GM19452 (cell line): ENCODE results near the gene SDK1.

Experiments used
- ATAC-seq: cut with Tn5 transposase; IDR thresholded peaks from one replicate; pipeline ENCODE4 v1.9.1; 2021; ENCODE audit not compliant: unreplicated experiment

SDK1 gene

GRCh38 chr7:4139656-4140625 is 838.9 kb downstream of the SDK1 start:
- ATAC-seq: no peak

- no peak for ATAC-seq
These were observed 839.9 kb downstream of the SDK1 start for GRCh38 chr7:4140933-4141332.

- no peak for ATAC-seq
These were observed 842.0 kb downstream of the SDK1 start for GRCh38 chr7:4143006-4143405.

GRCh38 chr7:4143511-4144171 is 842.6 kb downstream of the SDK1 start:
- no peak for ATAC-seq

GRCh38 chr7:4144172-4144701 is 843.2 kb downstream of the SDK1 start:
- no peak for ATAC-seq

GRCh38 chr7:4144811-4145510 is 843.9 kb downstream of the SDK1 start:
- no peak for ATAC-seq

- no peak for ATAC-seq
These were observed 844.5 kb downstream of the SDK1 start for GRCh38 chr7:4145576-4145975.

- ATAC-seq: no peak
These were observed 847.0 kb downstream of the SDK1 start for GRCh38 chr7:4147926-4148620.

- no peak for ATAC-seq
These were observed 848.2 kb downstream of the SDK1 start for GRCh38 chr7:4149236-4149635.

GRCh38 chr7:4149645-4150044 is 848.6 kb downstream of the SDK1 start:
- ATAC-seq: no peak

GRCh38 chr7:4150731-4151130 is 849.7 kb downstream of the SDK1 start:
- no peak for ATAC-seq

- no peak for ATAC-seq
These were observed 850.5 kb downstream of the SDK1 start for GRCh38 chr7:4151524-4151923.

- ATAC-seq: no peak
These were observed 851.0 kb downstream of the SDK1 start for GRCh38 chr7:4151926-4152549.

- no peak for ATAC-seq
These were observed 854.0 kb downstream of the SDK1 start for GRCh38 chr7:4154882-4155535.

- no peak for ATAC-seq
These were observed 855.1 kb downstream of the SDK1 start for GRCh38 chr7:4156190-4156589.

- ATAC-seq: no peak
These were observed 856.6 kb downstream of the SDK1 start for GRCh38 chr7:4157651-4158050.

GRCh38 chr7:4158441-4159153 is 857.5 kb downstream of the SDK1 start:
- ATAC-seq: no peak

- ATAC-seq: no peak
These were observed 858.1 kb downstream of the SDK1 start for GRCh38 chr7:4159154-4159501.
